HL-60 (cell line): ENCODE results near the gene SYCN.

ENCODE experiments used
- POLR2AphosphoS5 ChIP-seq: IDR thresholded peaks from 2 replicates; pipeline ENCODE4 v1.6.1; 2012; ENCODE audit warnings: low read depth
- SPI1 ChIP-seq: IDR thresholded peaks from 2 replicates; pipeline ENCODE4 v1.6.1; 2012; ENCODE audit warnings: low read depth, mild to moderate bottlenecking, borderline replicate concordance
- TF ChIP-seq, protein P1 (sequence below): IDR thresholded peaks from one replicate; pipeline ENCODE4 v1.5.1; 2011; ENCODE audit warnings: low read length, control low read depth, inconsistent platforms; ENCODE audit not compliant: insufficient read depth

DNA sequence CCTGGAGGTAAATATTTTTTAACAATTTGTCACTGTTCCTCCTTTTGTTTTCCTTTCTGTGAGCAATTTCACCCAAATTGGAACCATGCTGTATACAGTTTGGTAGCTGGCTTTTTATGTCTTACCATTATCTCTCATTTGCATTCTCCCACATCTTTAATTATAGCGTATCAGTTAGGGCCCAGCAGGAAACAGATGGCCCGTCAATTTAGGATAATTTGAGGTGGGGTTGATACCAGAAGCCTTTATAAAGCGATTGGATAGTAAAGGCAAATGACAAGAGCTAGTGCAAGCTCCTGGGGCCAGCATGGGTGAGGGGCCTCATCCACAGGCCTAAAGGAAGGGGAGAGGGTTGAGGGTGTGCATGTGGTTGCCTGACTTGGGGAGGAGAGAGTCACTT is 48.4 kb upstream of the SYCN start:
- no peak for TF ChIP-seq SPI1
- TF ChIP-seq, protein P1, sequence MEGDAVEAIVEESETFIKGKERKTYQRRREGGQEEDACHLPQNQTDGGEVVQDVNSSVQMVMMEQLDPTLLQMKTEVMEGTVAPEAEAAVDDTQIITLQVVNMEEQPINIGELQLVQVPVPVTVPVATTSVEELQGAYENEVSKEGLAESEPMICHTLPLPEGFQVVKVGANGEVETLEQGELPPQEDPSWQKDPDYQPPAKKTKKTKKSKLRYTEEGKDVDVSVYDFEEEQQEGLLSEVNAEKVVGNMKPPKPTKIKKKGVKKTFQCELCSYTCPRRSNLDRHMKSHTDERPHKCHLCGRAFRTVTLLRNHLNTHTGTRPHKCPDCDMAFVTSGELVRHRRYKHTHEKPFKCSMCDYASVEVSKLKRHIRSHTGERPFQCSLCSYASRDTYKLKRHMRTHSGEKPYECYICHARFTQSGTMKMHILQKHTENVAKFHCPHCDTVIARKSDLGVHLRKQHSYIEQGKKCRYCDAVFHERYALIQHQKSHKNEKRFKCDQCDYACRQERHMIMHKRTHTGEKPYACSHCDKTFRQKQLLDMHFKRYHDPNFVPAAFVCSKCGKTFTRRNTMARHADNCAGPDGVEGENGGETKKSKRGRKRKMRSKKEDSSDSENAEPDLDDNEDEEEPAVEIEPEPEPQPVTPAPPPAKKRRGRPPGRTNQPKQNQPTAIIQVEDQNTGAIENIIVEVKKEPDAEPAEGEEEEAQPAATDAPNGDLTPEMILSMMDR = no peak
- no peak for TF ChIP-seq POLR2AphosphoS5
